ENCODE measurements around the gene ARHGEF16. TPM values are rescaled to one million over a fixed set of nuclear protein-coding genes. Genes with fewer than 3 reads are reported as not detected.

Gene ARHGEF16
- total RNA-seq, 4 donors from 2014 or later = 8.4 to 24.6 (median 22.4) TPM

- Histone ChIP-seq H3K36me3 (peaks cover 0 to 24% (median 0%) of the 10 kb centered on the region in 3 donors), H3K27ac (no peak overlapping the region), H3K9me3 (no peaks in the 10 kb centered on the region), H3K4me1 (peaks cover 14 to 36% (median 18%) of the 10 kb centered on the region in 3 donors), H3K27me3 (peaks cover 0 to 14% (median 0%) of the 10 kb centered on the region in 4 donors), H3K4me3 (no peak overlapping the region)
- WGBS, 2 donors = 87% methylated on average over 7 of the region's 30 CpGs; no CpG with 5 or more reads in 1 of the 2 donors
- TF ChIP-seq POLR2A (IDR thresholded peaks at IDR 0.05) = no peak
- no peak for TF ChIP-seq CTCF (IDR thresholded peaks at IDR 0.05)
- intact Hi-C loops (cut with DNase I) = no loop called here
- no peak for DNase-seq
These were observed 25.3 kb downstream of the ARHGEF16 start for GRCh38 chr1:3479511-3480368.

- no peak for TF ChIP-seq CTCF (IDR thresholded peaks at IDR 0.05)
- TF ChIP-seq POLR2A (IDR thresholded peaks at IDR 0.05) = no peak
- Histone ChIP-seq H3K36me3 (peaks cover 0 to 24% (median 0%) of the 10 kb centered on the region in 3 donors), H3K4me1 (peaks cover 14 to 36% (median 18%) of the 10 kb centered on the region in 3 donors), H3K4me3 (no peak overlapping the region), H3K27me3 (peaks cover 0 to 14% (median 0%) of the 10 kb centered on the region in 4 donors), H3K9me3 (no peaks in the 10 kb centered on the region), H3K27ac (no peak overlapping the region)
- intact Hi-C loops (cut with DNase I) = no loop called here
- DNase-seq = no peak
- WGBS, 2 donors = no CpG with 5 or more reads among the region's 21 CpGs
These were observed 25.9 kb downstream of the ARHGEF16 start for GRCh38 chr1:3480369-3480719.

GRCh38 chr1:3481046-3481445, 26.6 kb downstream of the ARHGEF16 start:
- Histone ChIP-seq H3K4me1 (peaks cover 14 to 36% (median 18%) of the 10 kb centered on the region in 3 donors), H3K27ac (no peak overlapping the region), H3K4me3 (no peak overlapping the region), H3K36me3 (peaks cover 0 to 21% (median 0%) of the 10 kb centered on the region in 3 donors), H3K9me3 (no peaks in the 10 kb centered on the region), H3K27me3 (peaks cover 0 to 11% (median 0%) of the 10 kb centered on the region in 4 donors)
- TF ChIP-seq POLR2A (IDR thresholded peaks at IDR 0.05) = no peak
- no peak for TF ChIP-seq CTCF (IDR thresholded peaks at IDR 0.05)
- DNase-seq = no peak
- WGBS, 2 donors = 49 to 74% methylated on average over 3 to 4 of the region's 15 CpGs
- intact Hi-C loops (cut with DNase I) = no loop called here

DNA sequence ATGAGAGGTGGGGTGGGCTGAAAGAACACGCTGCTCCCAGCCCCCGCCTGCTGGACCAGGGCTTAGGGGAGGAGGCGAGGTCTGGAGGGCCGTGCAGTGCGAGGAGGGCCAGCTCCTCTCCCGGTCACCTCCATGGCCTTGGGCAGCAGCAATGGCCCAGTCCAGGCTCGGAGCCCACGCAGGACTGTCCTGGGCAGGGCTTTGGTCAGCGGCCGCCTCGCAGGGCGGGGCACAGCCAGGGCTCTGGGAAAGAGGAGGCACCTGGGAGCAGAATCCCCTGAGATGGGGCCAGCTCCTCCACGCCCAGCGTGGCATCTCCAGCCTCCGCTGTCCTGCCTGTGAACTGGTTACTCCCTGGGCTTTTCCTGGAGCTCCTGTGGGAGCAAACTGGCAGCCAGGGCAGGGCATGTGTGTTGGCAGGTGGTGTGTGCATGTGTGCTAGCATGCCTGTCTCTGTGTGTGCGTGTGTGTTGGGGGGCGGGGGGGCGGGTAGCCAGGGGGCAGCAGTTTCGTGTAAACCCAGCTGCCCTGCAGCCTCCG, 27.4 kb downstream of the ARHGEF16 start:
- TF ChIP-seq CTCF (IDR thresholded peaks at IDR 0.05) (no peak), POLR2A (IDR thresholded peaks at IDR 0.05) (no peak)
- Histone ChIP-seq H3K4me1 (peaks cover 14 to 36% (median 18%) of the 10 kb centered on the region in 3 donors), H3K4me3 (no peak overlapping the region), H3K9me3 (no peaks in the 10 kb centered on the region), H3K36me3 (peaks cover 0 to 12% (median 0%) of the 10 kb centered on the region in 3 donors), H3K27ac (peak overlapping the region; percentile 63 to 80 (median 74)), H3K27me3 (peaks cover 0 to 6% (median 0%) of the 10 kb centered on the region in 4 donors)
- whole genome bisulfite sequencing, 2 donors = 29% methylated on average over 4 of the region's 20 CpGs; no CpG with 5 or more reads in 1 of the 2 donors
- intact Hi-C loops (cut with DNase I) = no loop called here
- DNase-seq = no peak

DNA sequence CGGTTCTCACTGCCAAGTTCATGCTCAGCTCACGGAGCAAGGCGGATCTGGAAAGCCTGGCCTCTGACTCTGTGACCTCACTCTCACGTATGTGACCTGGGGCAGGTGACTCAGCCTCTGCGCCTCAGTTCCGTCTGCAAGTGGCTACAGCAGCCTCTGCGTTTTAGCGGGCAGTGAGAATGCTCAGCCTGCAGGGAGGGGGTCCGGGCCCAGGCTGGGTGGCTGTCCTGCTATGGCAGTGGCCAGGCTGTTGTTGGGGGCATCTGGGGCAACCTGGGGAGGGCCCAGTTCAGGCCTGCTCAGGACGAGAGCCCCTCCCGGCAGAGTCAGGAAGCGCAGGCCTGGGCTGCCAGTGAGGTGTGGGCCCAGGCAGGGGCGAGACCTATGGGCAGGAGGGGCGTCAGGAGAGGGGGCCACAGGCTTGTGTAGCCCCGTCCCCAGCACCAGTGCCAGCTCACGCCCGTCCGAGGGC, 27.9 kb downstream of the ARHGEF16 start:
- Histone ChIP-seq H3K9me3 (no peaks in the 10 kb centered on the region), H3K36me3 (peaks cover 0 to 11% (median 0%) of the 10 kb centered on the region in 3 donors), H3K4me1 (peaks cover 14 to 36% (median 18%) of the 10 kb centered on the region in 3 donors), H3K27me3 (peaks cover 0 to 5% (median 0%) of the 10 kb centered on the region in 4 donors), H3K27ac (peak overlapping the region; percentile 63 to 80 (median 74)), H3K4me3 (no peak overlapping the region)
- no peak for TF ChIP-seq POLR2A (IDR thresholded peaks at IDR 0.05)
- peak in 3 of 6 experiments; percentile 31 to 58 (median 32) for TF ChIP-seq CTCF (IDR thresholded peaks at IDR 0.05)
- 21 to 23% methylated on average over 6 to 8 of the region's 18 CpGs for WGBS, 2 donors
- no peak for DNase-seq
- intact Hi-C loops (cut with DNase I) = no loop called here

Measured in esophagus squamous epithelium (tissue), 5 donors.